GM12873 (cell line): ENCODE data around the gene IL10RB.

Experiments used
- TF ChIP-seq, protein P1 (sequence below): IDR thresholded peaks from 2 replicates; pipeline ENCODE4 v1.5.1; 2012; ENCODE audit warnings: low read depth, mild to moderate bottlenecking, moderate library complexity, low read length, control low read depth; ENCODE audit not compliant: insufficient read depth; ENCODE audit errors: missing control alignments

IL10RB gene

DNA sequence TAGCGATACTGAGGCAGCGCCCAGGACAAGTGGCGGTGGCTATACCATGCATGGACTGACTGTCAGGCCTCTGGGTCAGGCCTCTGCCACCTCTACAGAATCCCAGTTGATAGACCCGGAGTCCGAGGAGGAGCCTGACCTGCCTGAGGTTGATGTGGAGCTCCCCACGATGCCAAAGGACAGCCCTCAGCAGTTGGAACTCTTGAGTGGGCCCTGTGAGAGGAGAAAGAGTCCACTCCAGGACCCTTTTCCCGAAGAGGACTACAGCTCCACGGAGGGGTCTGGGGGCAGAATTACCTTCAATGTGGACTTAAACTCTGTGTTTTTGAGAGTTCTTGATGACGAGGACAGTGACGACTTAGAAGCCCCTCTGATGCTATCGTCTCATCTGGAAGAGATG, 3.2 kb upstream of the IL10RB start:
- TF ChIP-seq, protein P1, sequence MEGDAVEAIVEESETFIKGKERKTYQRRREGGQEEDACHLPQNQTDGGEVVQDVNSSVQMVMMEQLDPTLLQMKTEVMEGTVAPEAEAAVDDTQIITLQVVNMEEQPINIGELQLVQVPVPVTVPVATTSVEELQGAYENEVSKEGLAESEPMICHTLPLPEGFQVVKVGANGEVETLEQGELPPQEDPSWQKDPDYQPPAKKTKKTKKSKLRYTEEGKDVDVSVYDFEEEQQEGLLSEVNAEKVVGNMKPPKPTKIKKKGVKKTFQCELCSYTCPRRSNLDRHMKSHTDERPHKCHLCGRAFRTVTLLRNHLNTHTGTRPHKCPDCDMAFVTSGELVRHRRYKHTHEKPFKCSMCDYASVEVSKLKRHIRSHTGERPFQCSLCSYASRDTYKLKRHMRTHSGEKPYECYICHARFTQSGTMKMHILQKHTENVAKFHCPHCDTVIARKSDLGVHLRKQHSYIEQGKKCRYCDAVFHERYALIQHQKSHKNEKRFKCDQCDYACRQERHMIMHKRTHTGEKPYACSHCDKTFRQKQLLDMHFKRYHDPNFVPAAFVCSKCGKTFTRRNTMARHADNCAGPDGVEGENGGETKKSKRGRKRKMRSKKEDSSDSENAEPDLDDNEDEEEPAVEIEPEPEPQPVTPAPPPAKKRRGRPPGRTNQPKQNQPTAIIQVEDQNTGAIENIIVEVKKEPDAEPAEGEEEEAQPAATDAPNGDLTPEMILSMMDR: no peak

DNA sequence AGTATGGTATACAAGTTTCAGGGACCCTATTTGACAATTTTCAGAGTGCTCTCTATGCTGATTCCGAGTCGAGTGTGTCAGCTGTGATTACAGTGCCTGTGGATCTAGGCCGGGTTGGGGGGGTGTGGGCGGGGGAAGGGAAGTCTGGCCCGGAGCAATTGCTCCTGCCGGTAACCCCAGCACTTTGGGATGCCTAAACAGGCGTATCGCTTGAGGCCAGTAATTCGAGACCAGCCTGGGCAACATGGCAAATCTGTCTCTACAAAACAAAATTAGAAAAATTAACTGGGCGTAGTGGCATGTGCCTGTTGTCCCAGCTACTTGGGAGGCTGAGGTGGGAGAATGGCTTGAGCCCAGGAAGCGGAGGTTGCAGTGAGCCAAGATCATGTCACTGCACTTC, 1.6 kb upstream of the IL10RB start:
- TF ChIP-seq, protein P1: no peak

DNA sequence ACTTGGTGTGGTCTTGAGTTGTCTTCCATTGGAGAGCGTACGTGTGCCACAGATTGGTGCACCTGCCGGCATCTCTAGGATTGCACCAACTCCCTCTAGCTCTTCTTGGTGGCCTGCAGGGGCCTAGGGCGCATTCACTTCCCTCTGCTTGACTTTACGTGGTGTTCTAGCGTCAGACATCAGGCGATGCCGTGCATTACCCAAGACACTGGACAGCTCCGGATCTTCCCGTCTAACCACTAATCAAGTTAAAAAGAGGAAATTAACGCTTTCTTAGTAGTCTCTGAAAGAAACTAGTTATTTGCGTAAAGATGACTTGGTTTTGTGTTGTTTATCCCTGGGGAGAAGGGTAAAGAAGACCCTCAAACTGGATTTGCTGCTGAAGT, 510 bp upstream of the IL10RB start:
- TF ChIP-seq, protein P1: peak; percentile 14

DNA sequence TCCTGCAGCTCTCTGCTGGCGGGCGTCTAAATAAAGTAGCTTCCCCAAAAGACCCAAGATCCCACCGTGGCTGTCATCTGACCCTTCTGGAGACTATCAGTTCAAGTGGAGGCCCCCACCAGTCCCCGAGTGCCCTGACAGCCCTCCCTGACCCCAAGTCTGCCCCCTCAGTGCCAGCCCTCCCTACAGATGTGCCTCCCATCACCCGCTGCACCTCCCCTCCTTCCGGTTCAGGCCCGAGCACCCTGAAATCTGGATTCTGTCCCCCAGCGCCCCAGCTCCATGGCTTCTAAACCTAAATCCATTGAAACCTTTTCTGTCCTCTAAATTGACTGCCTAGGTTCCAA, 595 bp downstream of the IL10RB start:
- TF ChIP-seq, protein P1: no peak

DNA sequence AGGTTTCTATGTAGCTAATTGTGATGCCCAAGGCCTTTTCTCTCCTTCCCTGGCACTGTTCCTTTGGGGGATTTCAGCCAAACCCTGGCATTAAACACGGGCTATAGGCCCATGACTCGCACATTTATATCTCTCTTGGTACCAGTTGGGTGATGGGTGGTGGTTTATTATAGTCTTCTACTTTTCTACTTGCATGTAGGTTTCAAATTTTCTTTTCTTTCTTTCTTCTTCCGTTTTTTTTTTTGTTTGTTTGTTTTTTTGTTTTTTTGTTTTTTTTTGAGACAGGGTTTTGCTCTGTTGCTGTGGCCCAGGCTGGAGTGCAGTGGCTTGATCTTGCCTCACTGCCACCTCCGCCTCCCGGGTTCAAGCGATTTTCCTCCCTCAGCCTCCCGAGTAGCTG, 1.1 kb downstream of the IL10RB start:
- TF ChIP-seq, protein P1: no peak

DNA sequence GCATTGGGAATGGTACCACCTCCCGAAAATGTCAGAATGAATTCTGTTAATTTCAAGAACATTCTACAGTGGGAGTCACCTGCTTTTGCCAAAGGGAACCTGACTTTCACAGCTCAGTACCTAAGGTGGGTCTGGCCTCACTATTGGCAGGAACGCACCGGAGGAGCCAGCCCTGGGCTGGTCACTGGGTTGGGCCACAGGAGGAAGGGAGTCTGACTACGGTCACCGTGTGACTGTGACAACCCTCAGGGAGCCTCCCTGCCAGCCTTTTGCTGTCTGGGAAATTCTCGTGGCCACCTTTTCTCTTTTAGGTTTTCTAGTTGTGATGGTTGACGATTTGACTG, 2.2 kb downstream of the IL10RB start:
- TF ChIP-seq, protein P1: no peak

DNA sequence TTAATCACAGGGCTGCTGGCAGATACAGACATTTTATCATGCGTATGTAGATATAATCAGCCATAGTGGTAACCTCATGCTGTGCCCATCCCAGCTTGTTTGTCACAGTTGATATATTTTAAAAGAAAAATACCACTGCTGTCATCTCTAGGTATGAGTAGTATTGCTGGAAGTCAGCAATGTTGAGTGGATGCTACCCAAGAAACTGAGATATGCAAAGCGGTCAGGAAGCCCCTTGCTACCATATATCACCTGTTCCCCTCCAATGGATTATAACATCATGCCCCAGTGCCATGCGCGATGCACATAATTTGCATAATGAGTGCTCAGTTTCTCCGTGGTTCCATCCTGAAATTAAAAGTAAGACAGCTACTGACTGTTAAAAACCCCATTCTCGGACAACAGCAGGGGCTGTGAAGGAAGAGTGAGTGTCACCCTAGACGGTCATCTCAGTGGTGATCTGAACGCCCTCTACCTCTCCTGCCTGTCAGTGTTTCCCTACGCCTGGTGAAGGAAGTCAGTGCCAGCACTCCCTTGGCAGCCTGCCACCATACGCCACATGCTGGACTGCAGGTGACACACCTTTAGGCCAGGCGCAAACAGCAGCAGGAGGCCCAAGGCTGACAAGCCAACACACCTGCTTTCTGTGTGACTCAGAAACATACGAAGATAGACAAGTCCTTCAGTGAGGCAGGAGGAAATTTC, 2.7 kb downstream of the IL10RB start:
- TF ChIP-seq, protein P1: peak; percentile 29
